Stimulated activated CD8-positive, alpha-beta memory T cell treated with anti-CD3 and anti-CD28 coated beads, Interleukin-15, amount 100 ng/mL, for 4 hours (primary cell): ENCODE results near the gene FZD10.

Source experiments
- DNase-seq, 2 donors: peaks; one replicate each; pipeline ENCODE4 v3.0.0-alpha.2; 2020; ENCODE audit warnings: low read depth in 2 of 2

Gene FZD10, protein sequence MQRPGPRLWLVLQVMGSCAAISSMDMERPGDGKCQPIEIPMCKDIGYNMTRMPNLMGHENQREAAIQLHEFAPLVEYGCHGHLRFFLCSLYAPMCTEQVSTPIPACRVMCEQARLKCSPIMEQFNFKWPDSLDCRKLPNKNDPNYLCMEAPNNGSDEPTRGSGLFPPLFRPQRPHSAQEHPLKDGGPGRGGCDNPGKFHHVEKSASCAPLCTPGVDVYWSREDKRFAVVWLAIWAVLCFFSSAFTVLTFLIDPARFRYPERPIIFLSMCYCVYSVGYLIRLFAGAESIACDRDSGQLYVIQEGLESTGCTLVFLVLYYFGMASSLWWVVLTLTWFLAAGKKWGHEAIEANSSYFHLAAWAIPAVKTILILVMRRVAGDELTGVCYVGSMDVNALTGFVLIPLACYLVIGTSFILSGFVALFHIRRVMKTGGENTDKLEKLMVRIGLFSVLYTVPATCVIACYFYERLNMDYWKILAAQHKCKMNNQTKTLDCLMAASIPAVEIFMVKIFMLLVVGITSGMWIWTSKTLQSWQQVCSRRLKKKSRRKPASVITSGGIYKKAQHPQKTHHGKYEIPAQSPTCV

DNA sequence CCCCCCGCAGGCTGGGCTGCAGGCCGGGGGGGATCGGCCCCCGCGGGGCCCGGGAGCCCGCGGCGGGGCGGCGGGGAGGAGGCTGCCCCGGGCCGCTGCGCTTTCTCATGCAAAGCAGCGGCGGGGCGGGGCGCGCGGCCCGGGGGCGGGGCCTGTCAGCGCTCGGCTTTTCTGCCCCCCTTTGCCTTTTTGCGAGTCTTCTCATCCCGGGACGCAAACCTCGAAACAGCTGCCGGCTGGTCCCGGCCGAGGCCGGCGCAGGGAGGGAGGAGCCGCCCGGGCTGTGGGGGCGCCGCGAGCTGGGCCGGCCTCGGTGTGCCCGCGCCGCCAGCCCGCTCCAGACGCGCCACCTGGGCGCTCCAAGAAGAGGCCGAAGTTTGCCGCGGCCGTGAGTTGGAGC, at the start of gene FZD10:
Gene FZD10 (plus strand): TSS at position 198 of the 400 bp plus-strand sequence. CDS start 479 bp downstream, outside the sequence.
- DNase-seq, result no peak

DNA sequence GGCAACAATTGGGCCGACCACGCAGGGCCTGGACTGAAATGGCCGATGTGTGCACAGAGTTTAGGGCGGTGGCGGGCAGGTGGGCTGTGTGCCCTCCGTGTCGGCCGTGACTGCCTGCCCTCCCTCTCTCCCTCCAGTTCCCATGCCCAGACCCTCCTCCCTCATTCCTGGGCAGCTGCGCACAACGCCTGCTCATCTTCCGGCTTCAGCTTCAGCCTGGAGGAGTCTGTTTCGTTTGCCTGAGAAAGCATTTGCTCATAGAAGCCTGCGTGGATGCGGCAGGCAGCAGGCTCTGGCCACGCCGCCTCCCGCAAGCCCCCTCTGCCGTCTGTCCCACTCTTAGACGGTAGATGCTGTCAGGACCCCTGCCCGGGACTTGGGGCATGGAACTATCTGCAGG, 47.3 kb upstream of the FZD10 start:
- DNase-seq, result no peak

DNA sequence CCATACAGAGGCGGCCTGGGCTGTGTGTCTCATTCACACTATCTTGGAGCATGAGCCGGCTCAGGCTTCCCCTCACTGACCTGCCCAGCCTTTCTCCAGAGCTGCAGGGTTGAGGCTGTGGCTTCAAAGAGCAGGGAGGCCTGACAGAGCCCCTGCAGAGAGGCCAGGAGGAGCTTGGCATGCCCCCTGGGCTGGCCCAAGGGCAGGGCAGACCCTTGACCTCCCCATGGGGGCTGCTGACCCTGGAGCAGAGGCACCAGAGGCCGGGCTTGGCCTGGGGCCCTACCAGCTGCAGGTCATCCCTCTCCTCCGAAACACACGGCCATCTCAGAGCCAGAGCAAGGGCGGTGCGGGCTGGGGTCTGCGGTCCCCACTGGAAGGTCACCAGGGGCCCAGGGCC, 46.6 kb upstream of the FZD10 start:
- no peak for DNase-seq

DNA sequence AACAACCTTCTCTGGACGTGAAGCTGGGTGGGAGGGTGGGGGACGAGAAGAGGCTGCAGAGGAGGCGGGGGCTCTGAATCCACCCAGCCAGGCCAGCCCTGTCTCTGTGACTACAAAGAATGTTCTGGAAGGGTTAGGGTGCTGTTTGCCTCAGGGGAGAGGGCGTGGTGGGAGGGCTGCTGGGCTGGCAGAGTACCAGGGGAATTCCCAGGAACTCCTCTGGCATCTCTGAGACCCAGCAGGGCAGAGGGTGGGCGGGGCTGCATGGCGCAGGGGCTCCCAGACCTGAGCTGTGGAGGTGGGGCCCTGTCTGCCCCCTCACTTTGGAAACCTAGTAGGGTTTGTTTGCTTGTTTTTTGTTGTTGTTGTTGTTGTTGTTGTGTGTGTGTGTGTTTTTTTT, 45.5 kb upstream of the FZD10 start:
- DNase-seq, result no peak

DNA sequence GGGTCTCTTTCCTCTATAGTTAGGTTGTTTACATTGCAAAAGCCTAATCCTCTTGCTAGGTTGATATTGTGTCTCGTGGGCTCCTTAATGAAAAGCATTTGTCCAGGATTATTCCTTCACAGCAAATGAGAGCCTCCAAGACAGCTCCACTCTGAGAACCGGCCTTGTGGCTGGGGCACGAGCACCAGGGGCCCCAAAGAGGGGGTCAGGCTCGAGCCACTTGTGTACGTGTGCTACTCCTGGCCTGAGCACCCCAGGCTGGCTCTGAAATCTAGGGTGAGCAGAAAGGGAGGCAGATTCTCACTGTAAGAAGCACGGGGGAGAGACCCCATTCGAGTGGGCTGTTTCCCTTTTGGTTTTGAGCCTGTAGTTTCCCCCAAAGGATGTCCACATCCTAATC, 45.0 kb upstream of the FZD10 start:
- DNase-seq, result no peak

DNA sequence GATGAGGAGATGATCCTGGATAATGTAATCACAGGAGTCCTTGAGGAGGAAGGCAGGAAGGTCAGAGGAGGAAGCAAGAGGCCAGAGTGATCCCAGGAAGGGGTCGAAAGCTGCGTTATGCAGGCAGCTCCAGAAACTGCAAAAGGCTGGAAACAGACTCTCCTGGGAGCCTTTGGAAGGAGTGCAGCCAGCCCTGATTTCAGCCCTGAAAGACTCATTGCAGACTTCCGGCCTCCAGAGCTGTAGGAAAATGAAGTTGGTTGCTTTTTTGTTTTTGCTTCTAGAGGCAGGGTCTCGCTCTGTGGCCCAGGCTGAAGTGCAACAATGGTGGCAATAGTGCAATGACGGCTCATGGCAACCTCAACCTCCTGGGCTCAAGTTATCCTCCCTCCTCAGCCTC, 44.6 kb upstream of the FZD10 start:
- DNase-seq, result no peak

DNA sequence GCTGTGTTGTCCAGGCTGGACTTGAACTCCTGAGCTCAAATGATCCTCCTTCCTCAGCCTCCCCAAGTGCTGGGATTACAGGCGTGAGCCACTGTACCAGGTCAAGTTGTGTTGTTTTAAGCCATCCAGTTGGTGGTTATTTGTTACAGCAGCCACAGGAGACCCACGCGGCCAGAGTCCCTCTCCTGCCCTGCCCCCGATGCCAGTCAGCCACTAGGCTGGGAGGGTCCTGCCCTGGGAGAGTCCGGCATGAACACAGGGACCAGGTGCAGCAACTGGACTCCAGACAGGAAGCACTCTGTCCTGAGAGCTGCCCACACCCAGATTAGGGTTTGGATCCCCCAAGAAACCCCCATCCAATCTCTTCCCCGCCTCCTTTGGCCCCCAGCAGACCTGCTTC, 44.1 kb upstream of the FZD10 start:
- no peak for DNase-seq

DNA sequence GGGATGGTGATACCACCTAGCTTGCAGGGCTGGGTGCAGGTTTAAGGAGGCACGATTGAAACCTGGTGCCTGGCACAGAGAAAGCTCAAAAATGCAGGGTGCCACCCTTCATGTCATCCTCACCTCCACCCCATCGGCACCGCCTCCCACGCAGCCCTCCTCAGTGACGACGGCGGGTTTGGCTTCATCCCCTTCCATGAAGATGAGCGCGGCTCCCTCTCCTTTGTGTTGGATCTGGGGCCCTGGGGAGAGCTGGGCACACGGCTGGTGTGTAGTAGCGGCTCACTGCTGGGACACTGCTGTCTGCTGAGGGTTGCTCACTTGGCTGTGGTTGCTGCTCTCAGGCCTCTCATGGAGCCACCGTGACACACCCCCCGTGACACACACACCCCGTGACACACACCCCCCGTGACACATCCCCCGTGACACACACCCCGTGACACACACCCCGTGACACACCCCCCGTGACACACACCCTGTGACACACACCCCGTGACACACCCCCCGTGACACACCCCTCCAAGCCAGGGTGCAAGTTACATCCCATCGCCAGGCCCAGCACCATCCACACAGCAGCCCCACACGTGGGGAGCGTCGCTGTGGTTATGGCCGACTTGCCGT, 42.9 kb upstream of the FZD10 start:
- no peak for DNase-seq

DNA sequence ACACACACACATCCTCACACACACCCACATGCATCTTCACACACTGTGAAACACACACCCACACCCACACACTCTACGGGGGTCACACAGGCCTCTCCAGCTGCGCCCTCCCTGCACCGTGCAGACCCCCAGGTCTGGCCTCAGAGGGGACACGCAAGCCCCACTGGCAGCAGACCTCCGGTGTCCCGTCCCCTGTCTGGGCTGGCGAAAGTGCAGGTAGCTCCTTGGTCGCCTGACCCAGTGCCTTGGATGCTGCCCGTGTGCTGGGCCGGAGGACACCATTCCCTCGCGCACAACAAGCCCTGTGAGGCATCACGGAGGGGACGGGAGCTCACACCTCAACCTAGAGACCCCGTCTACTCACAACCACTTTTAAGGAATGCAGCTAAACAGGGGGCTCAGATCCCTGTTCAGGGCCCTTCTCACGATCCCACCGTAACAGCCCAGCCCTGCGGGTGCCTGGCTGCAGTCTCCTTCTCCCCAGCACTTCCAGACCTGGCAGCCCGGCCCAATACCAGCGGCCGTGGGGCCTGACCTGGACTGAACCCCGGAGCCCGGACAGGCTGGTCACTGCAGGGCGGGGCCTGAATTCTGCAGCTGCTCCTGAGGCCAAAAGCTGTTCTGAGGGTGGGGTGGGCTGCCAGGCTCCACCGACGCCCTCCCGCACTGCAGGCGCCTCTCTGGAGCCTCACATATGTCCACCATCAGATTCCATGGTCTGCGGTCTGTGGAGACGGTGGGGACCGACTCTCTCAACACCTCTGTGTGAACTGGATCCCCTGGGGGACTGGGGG, 42.1 kb upstream of the FZD10 start:
- no peak for DNase-seq

DNA sequence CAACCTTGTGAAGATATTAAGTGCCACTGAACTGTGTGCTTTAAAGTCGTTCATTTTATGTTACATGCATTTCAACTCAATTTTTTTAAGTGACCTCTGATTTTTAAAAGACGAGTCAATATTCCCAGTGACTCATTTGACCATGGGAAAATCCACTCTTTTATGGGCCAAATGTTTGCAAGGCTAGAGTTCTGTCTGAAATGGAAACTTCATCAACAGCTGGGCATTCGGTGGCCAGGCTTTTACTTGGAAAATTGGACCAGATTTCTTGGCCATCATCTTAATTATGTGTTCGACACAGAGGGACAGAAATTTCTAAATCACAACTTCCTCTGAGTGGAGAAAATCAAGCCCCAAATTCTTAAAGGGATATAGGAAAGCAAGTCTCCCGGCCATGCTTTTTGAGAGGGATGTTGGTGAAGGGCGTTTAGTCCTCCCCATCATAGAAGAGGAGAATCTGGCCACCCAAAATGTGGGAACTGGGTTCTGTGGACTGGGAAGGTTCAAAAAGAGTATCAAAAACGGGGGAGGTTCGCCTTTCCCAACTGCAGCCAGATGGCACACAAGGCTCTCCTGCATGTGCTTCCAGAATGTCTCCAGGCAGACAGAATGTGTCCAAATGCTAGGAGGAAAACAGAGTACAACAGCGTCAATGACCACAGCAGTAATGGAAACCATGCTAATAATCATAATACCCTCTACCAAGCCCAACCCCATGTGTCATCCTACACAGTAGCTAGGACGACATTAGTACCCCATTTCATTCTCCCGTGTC, 40.9 kb upstream of the FZD10 start:
- no peak for DNase-seq

DNA sequence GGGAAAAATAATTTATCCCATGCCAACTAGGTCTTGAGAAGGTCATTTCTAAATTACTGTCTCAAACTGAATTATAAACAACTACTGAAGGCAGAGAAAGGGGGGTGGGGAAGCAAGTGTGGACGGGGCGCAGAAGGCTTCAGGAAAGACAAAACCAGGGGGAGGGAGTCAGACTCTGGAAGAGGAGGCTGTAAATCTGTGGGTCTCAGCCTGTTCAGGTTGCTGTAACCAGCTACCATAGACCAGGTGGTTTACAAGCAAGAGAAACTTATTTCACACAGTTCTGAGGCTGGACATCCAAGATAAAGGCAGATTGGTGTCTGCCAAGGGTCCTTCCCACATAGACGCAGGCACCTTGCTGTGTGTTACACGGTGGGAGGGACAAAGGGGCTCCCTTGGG, 39.9 kb upstream of the FZD10 start:
- DNase-seq, result no peak

DNA sequence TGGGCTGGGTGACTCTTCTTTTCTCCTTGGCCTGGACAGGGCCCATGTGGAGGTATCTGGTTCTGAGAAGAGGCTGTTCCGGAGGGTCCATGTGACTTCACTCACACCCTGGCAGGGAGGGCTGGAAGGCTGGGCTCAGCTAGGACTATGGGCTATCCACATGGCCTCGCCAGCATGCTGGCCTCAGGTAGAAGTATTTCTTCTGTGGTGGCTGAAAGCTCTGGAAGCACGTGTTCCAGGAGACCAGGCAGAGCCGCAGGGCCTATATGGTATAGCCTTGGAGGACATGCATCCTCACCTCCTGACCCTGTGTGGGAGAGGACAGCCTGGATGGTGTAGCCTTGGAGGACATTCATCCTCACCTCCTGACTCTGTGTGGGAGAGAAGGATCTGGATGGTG, 38.2 kb upstream of the FZD10 start:
- no peak for DNase-seq

DNA sequence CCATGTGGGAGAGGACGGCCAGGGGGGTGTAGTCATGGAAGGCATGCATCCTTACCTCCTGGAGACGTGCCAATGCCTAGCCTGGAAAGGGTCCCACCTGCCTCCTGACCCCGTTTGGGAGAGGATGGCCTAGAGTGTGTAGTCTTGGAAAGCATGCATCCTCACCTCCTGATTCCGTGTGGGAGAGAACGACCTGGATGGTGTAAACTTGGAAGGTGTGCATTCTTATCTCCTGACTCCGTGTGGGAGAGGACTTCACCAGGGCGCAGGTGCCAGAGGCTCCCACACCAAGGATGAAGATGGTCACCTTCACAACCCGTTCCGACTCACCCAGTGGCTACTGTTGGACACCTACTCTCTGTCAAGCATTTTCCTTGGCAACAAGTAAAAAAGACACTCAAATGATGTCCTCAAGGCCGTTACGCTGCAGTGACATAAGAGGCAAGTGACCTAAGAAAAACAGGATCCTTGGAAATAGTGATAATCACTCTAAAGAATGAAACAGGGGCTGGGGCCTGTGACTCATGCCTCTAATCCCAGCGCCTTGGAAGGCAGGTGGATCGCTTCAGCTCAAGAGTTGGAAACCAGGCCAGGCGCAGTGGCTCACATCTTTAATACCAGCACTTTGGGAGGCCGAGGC, 37.5 kb upstream of the FZD10 start:
- DNase-seq, result no peak

DNA sequence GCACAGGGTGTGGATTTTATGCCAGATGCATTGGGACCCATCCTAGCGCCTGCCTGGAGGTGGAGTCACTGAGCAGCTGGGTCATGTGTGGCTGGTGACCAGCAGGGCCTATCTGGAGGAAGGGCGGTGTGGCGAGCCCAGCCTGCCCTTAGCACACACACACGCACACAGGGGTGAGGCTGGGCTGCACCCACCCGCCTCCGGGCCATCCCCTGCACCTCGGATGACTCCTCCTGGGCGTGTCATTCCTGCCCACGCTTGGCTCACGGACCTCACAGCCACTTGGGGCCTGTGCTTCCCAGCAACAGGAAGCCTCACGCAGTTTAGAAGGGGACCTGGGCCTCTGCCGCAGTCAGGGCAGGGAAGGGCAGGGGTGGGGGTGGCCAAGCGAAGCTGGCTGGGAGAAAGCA, 36.2 kb upstream of the FZD10 start:
- DNase-seq, result no peak

DNA sequence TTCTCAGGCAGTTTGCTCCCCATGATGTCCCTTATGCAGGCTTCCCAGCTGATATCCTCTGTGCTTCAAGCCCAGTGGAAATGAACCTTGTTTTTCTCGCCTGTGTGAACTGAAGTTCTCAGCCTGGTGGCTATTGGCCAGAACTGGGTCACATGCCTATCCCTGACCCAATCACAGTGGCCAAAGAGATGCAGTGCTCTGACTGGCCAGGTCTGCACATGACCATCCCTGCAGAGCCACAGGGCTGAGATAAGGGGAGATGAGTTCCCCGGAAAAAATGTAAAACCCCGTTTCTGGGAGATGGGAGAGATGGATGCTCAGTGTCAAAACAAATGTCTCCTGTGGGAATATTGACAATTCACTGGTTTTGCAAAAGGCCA, 34.7 kb upstream of the FZD10 start:
- DNase-seq, result no peak

DNA sequence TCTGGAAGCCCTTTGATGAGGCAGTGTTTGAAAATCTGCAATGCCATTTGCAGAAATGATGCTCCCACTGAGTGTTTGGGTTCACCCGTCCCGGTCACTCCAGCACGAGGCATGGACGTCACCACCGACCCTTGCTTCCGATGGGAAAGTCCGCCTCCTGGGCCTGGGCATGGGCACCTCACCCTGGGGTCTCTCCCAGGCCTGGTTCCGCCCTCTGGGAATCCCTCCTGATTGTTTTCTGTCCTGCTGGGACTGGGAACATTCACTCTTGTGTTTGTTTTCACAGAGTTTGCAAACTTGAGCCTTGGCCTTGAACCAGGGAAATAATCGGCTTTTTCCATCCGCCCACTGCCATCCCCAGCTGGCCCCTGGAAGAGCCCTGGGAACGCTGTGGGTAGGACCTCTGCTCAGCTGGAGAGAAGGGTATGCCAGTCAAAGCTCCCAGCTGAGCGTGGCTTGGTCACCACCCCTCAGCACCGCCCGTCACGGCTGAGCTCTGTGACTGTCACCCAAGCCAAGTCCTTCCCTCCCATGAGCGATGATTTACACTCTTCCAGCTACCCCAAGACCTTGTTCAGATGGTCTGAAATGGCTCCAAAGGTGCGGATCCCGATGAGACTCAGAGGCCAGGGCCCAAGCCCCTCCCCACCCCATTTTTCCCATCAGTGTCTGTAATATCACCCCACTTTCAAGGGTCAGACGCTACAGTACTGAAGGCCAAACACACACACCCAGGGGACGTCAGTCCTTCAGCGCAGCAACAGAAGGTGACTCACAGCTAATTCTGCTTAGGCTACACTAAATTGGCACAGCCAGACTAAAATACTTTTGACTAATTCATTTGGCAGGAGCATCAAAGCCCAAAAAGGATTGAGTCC, 34.1 kb upstream of the FZD10 start:
- DNase-seq, result no peak

DNA sequence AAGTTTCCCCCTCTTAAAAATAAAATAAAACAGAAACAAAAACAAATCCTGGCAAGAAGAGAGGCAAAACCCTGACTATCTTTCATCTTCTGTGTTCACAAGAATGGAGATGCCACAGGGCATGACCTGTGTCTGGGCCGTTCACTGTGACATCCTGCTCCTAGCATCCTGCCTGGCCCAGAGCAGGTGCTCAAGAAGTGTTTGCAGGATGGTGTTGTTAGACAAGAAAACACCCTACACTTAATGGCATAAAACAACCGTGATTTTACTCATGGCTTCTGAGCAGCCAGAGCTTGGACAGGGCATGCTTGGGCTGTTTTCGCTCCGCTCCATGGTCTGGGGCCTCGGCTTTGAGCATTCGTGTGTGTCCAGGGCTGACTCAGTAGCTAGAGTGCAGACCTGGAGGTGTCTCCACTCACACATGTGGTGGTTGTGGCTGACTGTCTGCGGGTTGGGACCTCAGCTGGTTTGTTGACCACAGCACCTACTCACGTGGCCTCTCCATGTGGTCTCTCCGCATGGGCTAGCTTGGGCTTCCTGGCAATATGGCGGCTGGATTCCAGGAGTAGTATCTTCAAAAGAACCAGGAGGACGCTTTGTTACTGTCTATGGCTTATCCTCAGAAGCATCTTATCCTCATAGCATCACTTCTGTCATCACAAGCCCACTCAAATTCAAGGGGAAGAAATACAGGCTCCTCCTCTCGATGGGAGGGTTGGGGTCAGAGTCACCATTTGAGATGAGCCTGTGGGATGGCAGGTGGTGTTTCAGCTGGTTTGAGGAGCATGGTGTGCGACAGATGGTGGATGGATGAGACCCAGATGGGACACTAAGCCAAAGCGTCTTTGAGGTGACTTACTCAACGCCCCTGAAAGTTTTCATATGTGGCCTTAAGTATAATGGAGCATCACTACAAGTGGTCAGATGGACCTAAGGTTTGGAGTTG, 33.2 kb upstream of the FZD10 start:
- DNase-seq, result no peak

DNA sequence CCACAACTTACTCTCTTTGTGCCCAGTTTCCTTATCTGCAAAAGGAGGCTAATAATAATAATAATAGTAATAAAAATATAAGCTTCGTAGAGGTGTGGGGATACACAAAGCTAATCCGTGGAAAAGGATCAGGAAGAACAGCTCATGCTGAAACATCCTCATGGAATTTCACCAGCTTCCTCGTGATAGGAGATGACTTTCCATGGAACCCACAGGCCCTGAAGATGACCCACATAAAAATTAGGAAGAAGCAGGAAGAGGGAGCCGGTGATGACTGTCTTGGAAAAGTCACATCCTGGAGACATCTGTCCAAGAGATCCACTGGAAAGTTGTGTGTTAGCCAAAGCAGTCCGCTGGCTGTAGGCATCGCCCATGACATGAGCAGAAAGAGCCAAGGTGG, 31.9 kb upstream of the FZD10 start:
- no peak for DNase-seq

DNA sequence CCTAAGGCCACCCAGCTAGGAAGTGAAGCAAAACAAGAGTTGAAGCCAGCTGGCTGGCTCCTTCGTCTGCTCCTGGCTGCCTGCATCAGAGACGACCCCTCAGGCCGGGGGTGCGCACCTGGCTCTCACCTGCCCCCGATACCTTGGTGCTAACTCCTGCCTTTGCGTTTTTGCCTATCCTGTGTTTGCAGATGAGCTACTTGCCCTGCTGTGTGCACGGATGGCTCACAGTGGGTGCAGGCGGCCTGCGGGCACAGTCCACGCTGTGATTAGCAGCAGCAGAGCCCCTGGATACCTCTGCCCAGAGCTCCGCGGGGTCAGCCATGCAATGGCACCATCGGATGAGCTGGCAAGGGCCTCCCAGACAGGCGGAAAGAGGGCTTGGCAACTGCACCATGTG, 31.2 kb upstream of the FZD10 start:
- DNase-seq, result no peak
